Stimulated activated CD8-positive, alpha-beta memory T cell treated with anti-CD3 and anti-CD28 coated beads, Interleukin-15, amount 100 ng/mL, for 24 hours (primary cell): ENCODE results near the gene TVP23A.
A peak's percentile ranks its signal among the peaks of the same experiment; 100 is the strongest.
"Not testable (repeated sequence)": the region's sequence is repeated elsewhere in the genome, so short reads cannot be mapped to it uniquely, and the experiment has no call there.

ENCODE experiments used
- DNase-seq: peaks from one replicate; pipeline ENCODE4 v3.0.0-alpha.2; 2020; ENCODE audit warnings: low read depth

TVP23A gene

DNA sequence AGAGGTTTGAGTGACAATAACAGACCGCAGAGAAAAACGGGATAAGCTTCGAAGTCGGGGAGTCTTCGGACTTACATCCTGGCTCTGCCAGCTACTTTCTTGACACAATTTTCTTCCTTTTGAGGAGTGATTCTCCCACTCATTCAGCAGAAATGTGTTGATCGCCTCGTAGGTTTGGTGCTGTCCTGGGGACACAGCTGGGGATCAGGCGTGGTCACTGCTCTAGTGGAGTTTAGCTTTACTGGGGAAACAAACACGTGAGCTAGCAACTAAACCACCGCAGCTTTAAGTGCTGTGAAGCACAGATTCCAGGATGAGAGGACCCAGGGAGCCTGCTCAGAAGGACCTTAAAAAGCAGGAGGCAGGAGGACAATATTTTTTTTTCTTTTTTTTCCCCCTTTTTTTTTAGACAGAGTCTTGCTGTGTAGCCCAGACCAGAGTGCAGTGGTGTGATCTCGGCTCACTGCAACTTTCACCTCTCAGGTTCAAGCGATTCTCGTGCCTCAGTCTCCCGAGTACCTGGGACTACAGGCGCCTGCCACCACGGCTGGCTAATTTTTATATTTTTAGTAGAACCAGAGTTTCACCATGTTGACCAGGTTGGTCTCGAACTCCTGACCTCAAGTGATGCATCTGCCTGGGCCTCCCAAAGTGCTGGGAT lies 74.1 kb downstream of the TVP23A start:
- DNase-seq: no peak

DNA sequence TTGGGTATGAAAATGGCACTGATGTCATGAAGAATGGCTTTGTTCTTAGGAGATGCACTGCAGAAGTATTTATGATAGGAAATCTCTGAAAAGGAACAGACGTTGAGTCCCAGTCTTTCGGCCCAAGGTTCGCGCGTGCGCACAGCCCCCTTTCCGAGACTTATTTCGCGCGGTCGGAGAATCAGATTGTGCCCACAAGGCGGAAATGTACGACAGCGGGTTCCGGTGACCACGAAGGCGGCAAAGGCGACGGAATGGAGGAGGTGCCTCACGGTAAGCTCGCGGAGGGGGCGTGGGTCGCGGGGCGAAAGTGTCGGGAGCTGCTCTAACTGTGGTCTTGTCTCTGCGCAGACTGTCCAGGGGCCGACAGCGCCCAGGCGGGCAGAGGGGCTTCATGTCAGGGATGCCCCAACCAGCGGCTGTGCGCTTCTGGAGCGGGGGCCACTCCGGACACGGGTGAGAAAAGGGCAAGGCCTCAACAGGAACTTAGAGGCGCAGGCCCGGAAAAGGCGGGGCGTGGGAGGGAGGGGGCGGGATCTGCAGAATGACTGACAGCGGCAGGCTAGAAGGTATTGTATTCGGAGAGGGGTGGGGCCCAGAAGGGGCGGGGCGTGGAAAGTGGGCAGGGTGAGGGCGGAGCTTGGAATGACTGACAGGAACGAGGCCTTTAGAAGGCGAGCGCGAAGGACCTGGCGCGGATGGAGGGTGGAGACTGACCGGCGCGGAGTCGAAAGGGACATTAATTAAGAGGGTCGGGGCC lies 74.8 kb downstream of the TVP23A start, which contains the start of gene NUBP1:
TSS of gene NUBP1 (plus strand) at position 233 of the 760 bp plus-strand sequence. CDS start at position 255, 22 bp downstream.
- peak; percentile 98 for DNase-seq

DNA sequence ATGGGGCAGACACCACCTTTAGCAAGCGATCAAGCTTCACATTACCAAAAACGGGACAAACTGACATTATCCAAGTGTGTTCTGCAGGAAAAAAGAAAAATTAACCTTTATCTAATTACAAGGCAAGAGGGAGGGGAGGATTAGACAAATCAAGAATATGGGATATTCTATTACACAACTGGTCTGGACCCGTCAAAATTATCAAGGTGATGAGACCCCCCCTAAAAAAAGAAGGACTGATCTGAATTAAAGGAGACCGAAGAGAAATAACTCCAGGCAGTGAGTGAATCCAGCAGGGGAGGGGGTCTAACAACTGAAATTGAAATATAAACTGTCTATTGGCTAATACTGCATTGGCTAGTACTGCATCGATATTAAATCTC lies 75.4 kb downstream of the TVP23A start:
- no peak for DNase-seq

DNA sequence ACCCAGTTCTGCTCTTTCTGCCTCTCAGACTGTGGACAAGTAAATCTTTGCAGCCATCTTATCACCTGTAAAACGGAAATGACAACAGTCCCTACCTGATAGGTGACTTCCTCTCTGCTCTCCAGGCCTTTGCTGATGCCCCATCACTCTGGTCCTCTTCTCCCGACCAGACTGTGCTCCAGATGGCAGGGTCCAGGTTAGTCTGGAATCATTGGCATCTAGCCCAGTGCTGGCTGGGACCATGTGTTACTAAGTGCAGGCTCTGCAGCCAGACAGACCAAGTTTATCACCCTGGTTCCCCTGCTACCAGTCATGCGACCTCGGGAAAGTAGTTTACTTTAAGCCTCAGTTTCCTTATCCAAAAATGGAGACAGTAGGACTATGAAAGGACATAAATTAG lies 76.8 kb downstream of the TVP23A start:
- no peak for DNase-seq

DNA sequence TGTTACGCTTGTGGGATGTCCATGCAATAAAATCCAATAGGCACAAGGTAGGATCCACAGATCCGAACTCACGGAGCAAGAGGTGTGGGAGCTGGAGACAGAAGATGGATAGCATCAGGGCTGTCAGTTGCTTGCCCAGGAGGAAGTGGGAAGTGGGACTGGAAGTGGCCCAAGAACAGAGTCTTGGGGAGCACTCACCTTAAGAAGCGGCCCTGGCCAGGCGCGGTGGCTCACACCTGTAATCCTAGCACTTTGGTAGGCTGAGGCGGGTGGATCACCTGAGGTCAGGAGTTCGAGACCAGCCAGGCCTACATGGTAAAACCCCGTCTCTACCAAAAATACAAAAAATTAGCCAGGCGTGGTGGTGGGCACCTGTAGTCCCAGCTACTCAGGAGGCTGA lies 77.3 kb downstream of the TVP23A start:
- DNase-seq: not testable (repeated sequence)

DNA sequence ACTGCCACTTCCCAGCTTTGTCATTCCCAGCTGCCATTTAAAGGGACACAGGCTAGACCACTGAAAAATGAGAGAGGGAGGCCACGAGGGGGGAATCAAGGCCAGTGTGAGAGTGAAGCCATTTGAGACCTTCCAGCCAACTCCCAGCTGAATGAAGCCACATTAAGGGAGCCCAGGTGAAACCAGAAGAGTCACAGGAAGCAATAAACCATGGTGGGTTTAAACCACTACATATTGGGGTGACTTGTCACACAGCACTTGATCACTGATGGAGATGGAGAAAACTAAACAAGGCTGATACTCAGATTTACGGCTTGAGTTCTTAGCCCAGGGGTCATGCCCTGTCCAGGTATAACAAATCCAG lies 77.8 kb downstream of the TVP23A start:
- DNase-seq: no peak

DNA sequence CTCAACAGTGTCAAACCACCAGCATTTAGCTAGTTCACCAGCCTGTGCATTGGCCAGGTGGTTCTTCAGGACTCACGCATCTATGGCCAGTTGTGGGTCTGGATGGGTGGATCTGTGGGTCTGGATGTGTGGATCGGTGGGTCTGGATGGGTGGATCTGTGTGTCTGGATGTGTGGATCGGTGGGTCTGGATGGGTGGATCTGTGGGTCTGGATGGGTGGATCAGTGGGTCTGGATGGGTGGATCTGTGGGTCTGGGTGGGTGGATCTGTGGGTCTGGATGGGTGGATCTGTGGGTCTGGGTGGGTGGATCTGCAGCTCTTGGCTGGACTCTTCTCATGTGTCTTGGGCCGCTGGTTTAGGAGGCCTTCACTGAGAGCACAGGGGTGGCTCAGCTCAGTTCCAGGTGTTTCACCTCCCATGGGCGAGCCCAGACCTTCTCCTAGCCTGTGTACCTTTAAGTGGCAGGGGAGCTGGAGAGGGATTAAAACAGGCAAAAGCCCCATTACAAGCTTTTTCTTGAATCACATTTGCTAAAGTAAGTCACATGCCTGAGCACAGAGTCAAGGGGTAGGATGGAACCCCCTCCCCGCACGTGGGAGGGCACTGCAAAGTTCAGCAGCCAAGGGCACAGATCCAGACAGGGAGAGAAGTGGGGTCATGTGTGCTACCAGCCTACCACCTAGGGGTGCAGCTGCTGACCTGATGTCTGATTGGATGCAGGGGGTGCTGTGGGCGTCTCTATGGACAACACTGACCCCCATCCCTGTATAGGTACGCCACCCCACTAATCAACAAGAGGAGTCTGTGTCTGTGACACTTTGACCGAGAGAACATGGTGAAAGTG lies 78.4 kb downstream of the TVP23A start:
- no peak for DNase-seq

DNA sequence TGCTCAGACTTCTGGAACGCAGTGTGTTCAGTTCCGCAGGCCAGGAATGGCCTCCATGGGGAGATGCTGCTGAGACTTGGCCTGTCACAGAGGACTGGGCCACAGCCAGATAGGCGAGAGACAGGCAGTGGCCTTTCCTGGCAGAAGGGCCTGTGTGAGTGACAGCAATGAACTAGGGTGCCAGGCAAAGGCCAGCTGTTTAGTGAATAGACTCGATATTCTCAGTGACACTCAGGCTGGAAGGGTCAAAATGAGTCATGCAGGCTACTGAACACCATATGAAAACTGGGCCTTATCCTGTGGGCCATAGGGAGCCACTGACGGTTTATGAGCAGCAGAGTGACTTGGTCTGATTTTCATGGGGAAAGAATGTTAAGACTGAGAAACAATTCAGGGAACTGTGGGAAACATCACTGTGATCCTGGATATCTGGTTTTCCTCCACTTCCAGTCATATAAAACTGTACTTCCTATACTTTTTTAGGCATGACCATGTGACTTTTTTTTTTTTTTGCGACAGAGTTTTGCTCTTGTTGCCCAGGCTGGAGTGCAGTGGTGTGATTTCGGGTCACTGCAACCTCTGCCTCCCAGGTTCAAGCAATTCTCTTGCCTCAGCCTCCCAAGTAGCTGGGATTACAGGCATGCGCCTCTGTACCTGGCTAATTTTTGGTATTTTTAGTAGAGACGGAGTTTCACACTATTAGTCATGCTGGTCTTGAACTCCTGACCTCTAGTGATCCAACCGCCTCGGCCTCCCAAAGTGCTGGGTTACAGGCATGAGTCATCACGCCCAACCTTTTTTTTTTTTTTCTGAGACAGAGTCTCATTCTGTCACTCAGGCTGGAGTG lies 80.1 kb downstream of the TVP23A start:
- no peak for DNase-seq

DNA sequence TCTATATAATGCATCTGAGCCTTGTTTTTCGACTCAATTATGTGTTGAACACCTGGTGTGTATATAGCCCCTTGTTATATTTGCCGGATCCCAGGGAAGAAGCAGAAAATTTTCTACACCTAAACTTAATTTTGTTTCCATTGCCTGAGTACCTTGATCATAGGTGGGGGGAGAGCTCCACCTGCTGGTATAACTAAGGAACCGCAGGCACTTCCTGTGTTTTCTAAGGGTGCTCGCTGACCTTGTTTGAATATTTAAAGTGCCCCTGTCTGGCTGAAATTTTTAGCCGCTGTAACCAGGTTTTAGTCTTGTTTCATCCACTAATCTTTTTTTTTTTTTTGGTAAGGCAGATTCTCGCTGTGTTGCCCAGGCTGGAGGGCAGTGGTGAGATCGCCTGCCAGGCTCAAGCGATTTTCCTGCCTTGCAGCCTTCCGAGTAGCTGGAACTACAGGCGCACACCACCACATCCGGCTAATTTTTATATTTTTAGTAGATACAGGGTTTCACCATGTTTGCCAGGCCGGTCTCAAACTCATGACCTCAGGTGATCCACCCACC lies 81.4 kb downstream of the TVP23A start:
- no peak for DNase-seq

DNA sequence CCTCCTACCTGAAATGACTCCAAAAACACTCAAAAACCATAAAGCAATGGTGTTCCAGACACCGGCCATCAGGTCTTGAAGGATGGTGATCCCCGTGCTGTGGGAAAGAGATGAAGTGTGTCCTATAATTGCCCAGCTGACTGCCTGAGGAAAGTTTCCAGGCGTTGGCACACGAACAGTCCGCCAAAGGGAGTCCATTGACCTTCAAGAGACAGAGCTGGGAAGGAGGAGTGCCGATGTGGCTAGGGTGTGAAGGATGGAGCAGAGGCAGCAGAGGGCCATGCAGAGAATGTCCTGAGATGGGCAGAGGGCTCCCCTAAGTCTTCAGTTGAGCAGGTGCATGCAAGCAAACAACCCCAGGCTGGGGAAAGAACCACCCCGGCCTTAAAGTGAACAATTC lies 86.8 kb downstream of the TVP23A start:
- no peak for DNase-seq

DNA sequence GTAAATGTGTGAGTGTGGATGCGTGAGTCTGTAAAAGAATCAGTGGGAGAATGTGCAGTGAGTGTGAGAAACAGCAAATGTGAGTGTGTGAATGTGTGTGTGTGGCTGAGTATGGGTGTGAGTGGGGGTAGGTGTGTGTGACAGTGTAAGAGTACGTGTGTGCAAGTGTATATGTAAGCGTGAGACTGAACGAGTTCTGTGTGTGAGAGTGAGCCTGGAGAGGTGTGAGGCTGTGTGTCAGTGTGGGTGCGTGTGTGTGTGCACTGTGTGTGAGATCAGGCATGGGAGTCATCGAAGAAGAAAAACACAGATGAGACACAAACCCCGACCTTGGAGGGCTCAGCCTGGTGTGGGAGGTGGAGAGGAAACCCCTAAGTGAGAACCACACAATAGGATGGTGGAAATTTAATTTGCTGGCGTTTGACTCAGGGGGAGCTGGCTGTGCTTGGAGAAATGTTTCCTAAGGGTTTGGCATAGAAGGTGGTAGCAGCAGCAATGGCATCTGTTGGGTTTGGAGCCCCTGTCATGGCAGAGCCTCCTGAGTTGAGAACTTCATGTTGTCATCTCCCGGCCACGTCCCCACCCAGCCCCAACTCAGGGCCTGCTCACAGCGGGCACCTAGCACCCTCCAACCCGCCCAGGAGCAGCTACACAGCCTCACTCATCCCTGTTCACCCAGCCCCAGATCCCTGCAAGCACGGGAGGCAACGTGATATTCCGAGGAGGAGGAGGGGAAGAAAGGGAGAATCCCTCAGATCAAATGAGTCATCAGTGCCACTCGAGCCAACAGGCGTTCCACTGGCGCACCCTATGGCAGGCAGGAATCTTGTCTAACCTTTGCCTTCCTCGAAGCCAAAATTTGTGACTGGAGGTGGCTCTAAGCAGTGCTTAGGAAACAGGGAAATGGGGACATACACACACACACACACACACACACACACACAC lies 89.2 kb downstream of the TVP23A start:
- DNase-seq: no peak

DNA sequence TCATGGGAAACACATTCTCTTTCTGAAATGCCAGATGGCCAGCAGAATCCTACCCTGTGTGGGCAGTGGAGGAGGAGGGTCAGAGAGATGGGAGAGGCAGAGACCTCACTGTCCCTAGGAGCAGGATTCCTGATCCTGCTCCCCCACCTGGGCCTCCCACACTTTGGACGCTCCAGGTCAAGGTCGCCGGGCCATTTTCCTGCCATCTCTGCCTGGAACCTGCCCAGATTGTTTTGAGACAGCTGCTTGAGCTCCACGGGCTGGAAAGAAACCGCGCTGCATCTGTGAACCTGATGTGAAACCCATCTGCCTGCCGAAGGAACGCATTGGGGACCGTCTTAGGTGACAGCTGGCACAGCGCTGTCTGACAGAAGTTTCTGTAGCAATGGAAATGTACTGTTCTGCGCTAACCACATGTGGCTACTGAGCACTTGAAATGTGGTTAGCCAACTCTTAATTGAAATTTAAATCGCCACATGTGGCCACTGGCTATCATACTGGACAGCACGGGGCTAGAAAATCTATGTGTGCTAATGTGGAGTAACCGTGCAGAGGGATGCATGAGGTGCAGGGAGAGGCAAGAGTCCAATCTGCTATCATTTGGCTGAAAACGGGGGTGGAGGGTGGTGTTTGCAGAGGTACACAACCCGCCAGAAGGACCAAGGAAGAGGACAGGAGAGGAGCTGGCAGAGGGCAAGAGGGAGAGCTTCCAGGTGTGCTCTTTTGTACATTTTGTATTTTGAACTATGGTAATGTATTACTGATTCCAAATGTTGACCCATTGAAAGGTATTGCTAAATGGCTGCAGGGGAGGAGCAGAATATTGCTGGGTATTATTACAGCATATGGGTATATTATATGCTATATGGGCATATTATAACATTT lies 90.3 kb downstream of the TVP23A start:
- DNase-seq: no peak
